ENCODE measurements around the gene LCAT. TPM values are rescaled to one million over a fixed set of nuclear protein-coding genes. Genes with fewer than 3 reads are reported as not detected.

Gene LCAT
- total and polyA plus RNA-seq, 9 of the 15 experiments (the other 6 are each of a cell fraction or from before 2014, with no cell fraction given): 0.46 to 21.0 (median 5.0) TPM

- FAIRE-seq: no peak
- in situ Hi-C loops (cut with MboI): no loop called here
Observed at GRCh38 chr16:67944690-67945391, 921 bp upstream of the LCAT start.

More at GRCh38 chr16:67944690-67945391, 921 bp upstream of the LCAT start:
- ATAC-seq: no peak
- ChIA-PET POLR2A (interaction anchor here (0.6 to 2.4 kb wide), 5 partner anchors 8 to 22 kb away, joined by 3 to 9 read pairs (median 6); no protein-coding TSS in a partner anchor), CTCF (ENCODE audit: low intra/inter-chr PET ratio) (interaction anchor here (0.7 kb wide), 1 partner anchor 53 kb away, joined by 3 read pairs; no protein-coding TSS in a partner anchor)
- no TSS peak for BruUV-seq (replicated peaks)
- intact Hi-C loops (cut with micrococcal nuclease): no loop called here
- Histone ChIP-seq H2AFZ (ENCODE audit: low read depth, low read length) (no peak overlapping the region), H3K4me2 (ENCODE audit: insufficient read depth, low read length) (no peak overlapping the region), H3K27me3 (ENCODE audit: control insufficient read depth in 2 of 2, insufficient read depth in 2 of 2, low read length in 2 of 2) (no peaks in the 10 kb centered on the region), H3K27ac (ENCODE audit: extremely low read depth, low read depth, low read length) (no peak overlapping the region), H3K9ac (ENCODE audit: insufficient read depth in 1 of 2, low read depth in 2 of 2, low read length in 2 of 2) (peak overlapping the region in 1 of 2 experiments; percentile 79; a peak in 2 of 4 replicates), H4K20me1 (replicated peaks; ENCODE audit: control insufficient read depth, insufficient read depth, low read length) (peaks cover 16% of the 10 kb centered on the region; the same call in 1 of the 2 replicates), H3K79me2 (ENCODE audit: control insufficient read depth, insufficient read depth, low read length) (no peaks in the 10 kb centered on the region), H3K4me3 (no peak overlapping the region), H3K4me1 (replicated peaks in 1 of 2; ENCODE audit: control insufficient read depth in 2 of 2, insufficient read depth in 2 of 2, low read length in 2 of 2) (peaks cover 10 to 72% of the 10 kb centered on the region in 2 experiments; a peak in 4 of 5 replicates), H3K9me3 (replicated peaks; ENCODE audit: control insufficient read depth, insufficient read depth, low read depth, low read length) (no peaks in the 10 kb centered on the region; the same call in 1 of the 2 replicates), H3K36me3 (ENCODE audit: control insufficient read depth, insufficient read depth, low read length) (peaks cover 82% of the 10 kb centered on the region; the same call in 2 of the 3 replicates), H3K9me1 (ENCODE audit: control insufficient read depth, insufficient read depth, low read length) (no peaks in the 10 kb centered on the region)
- WGBS (ENCODE audit: insufficient coverage, low coverage, missing lambda C conversion rate): 94% methylated on average over 22 of the region's 24 CpGs
- TF ChIP-seq TEAD4 (IDR thresholded peaks at IDR 0.05; ENCODE audit: low read length) (no peak), TEAD4 (CRISPR knock-in tag; IDR thresholded peaks at IDR 0.05; ENCODE audit: borderline replicate concordance) (no peak), POLR2G (IDR thresholded peaks at IDR 0.05; ENCODE audit: low read depth, low read length) (peak; percentile 53), ZNF76 (CRISPR knock-in tag; IDR thresholded peaks at IDR 0.05; ENCODE audit: borderline replicate concordance) (no peak)
- TF ChIP-seq, protein P1, sequence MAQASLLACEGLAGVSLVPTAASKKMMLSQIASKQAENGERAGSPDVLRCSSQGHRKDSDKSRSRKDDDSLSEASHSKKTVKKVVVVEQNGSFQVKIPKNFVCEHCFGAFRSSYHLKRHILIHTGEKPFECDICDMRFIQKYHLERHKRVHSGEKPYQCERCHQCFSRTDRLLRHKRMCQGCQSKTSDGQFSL (CRISPR knock-in tag; IDR thresholded peaks at IDR 0.05): 0 out of 2 replicates have a peak, but pooled peaks have one; percentile 12
- TF ChIP-seq, protein P1 (tag; IDR thresholded peaks at IDR 0.05): no peak
- no peak for DNase-seq (ENCODE audit: extremely low read depth in 1 of 4, low spot score in 3 of 4)
